ENCODE results near the gene UXT. TPM values are rescaled to one million over a fixed set of nuclear protein-coding genes. Genes with fewer than 3 reads are reported as not detected.
A peak's percentile ranks its signal among the peaks of the same experiment; 100 is the strongest.
"Not testable (repeated sequence)": the region's sequence is repeated elsewhere in the genome, so short reads cannot be mapped to it uniquely, and the experiment has no call there.

The UXT gene
- total and polyA plus RNA-seq, 3 donors from 2014 or later: 63.8 to 79.9 (median 72.0) TPM

GRCh38 chrX:47610511-47610910, 48.5 kb downstream of the UXT start:
- Histone ChIP-seq H3K27me3 (no peaks in the 10 kb centered on the region), H3K36me3 (ENCODE audit: low read depth, missing control alignments) (no peaks in the 10 kb centered on the region), H3K4me3 (no peak overlapping the region), H3K9me3 (no peaks in the 10 kb centered on the region), H3K27ac (no peak overlapping the region), H3K4me1 (no peaks in the 10 kb centered on the region)
- TF ChIP-seq POLR2A (IDR thresholded peaks at IDR 0.05) (no peak), CTCF (IDR thresholded peaks at IDR 0.05) (no peak)
- WGBS, 2 donors: 81 to 84% methylated on average over 4 of the region's 4 CpGs
- intact Hi-C loops (cut with DNase I; ENCODE audit: low total_unique reads): no loop called here
- no peak for DNase-seq

- Histone ChIP-seq H3K36me3 (ENCODE audit: low read depth, missing control alignments) (no peaks in the 10 kb centered on the region), H3K4me1 (no peaks in the 10 kb centered on the region), H3K27ac (no peak overlapping the region), H3K27me3 (no peaks in the 10 kb centered on the region), H3K4me3 (no peak overlapping the region), H3K9me3 (no peaks in the 10 kb centered on the region)
- 52 to 74% methylated on average over 8 to 9 of the region's 9 CpGs for WGBS, 2 donors
- peak; percentile 36 for DNase-seq
- intact Hi-C loops (cut with DNase I; ENCODE audit: low total_unique reads): no loop called here
- no peak for TF ChIP-seq POLR2A (IDR thresholded peaks at IDR 0.05)
- TF ChIP-seq CTCF (IDR thresholded peaks at IDR 0.05): no peak
Observed at GRCh38 chrX:47608130-47608810, 50.7 kb downstream of the UXT start.

DNA sequence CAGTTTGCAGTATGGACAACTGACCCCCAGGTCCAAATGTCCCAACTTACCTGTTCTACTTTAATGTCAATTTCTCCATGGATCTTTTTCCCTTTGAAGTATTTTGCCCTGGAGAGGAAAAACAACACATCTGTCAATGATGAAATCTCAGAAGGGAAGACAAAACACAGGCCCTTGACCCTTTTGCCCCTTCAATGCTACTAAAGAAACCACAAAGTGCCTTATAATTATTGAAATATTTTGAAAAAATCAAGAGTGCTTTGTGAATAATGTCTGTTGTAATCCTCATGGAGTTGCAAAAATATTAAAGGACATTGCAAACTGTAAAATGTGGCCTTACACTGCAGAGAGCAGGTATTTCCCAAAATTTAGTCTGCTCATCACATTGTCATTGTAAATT, 51.9 kb downstream of the UXT start:
- H3K36me3 ChIP-seq (ENCODE audit: low read depth, missing control alignments): no peaks in the 10 kb centered on the region
- TF ChIP-seq CTCF (IDR thresholded peaks at IDR 0.05): no peak
- TF ChIP-seq POLR2A (IDR thresholded peaks at IDR 0.05): no peak
- no peak overlapping the region for H3K4me3 ChIP-seq
- no peak overlapping the region for H3K27ac ChIP-seq
- H3K4me1 ChIP-seq: no peaks in the 10 kb centered on the region
- DNase-seq: no peak
- H3K9me3 ChIP-seq: no peaks in the 10 kb centered on the region
- intact Hi-C loops (cut with DNase I; ENCODE audit: low total_unique reads): no loop called here
- no peaks in the 10 kb centered on the region for H3K27me3 ChIP-seq

DNA sequence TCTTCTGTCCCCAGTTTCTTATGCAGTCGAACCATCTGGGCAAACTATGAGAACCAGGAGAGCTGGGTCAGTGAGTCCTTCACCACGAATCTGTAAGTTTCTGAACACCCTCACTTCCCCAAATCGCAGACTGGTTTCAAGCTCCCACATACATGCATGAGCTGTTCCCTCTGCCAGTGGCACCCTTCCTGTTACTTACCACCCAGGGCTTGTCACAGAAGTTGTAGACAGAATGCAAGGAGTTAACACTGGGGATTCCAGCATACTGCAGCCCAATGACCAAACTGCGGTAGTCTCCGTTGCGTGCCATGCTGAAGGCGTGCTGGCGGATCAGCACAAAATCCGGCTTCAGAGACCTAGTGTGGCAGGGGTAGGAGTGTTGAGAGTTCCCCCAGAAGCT, 54.0 kb downstream of the UXT start:
- intact Hi-C loops (cut with DNase I; ENCODE audit: low total_unique reads): no loop called here
- Histone ChIP-seq H3K27ac (no peak overlapping the region), H3K4me3 (no peak overlapping the region), H3K36me3 (ENCODE audit: low read depth, missing control alignments) (no peaks in the 10 kb centered on the region), H3K27me3 (no peaks in the 10 kb centered on the region), H3K9me3 (no peaks in the 10 kb centered on the region), H3K4me1 (no peaks in the 10 kb centered on the region)
- no peak for DNase-seq
- TF ChIP-seq CTCF (IDR thresholded peaks at IDR 0.05): no peak
- no peak for TF ChIP-seq POLR2A (IDR thresholded peaks at IDR 0.05)
- 90 to 94% methylated on average over 7 to 9 of the region's 9 CpGs for WGBS, 2 donors

DNA sequence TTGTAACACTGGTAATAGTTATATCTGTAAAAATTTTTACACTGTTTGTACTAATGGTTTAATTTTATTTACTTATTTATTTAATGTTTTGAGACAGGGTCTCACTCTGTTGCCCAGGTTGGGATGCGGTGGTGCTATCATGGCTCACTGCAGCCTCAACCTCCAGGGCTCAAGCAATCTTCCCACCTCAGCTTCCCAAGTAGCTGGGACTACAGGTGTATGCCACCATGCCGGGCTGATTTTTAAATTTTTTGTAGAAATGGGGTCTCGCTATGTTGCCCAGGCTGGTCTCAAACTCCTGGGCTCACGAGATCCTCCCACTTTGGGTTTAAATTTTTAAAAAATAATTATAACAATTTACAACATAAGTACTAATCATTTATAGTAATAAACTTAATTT, 55.9 kb downstream of the UXT start:
- H3K4me3 ChIP-seq; H3K27me3 ChIP-seq; DNase-seq; H3K4me1 ChIP-seq; H3K27ac ChIP-seq; intact Hi-C loops (cut with DNase I; ENCODE audit: low total_unique reads); H3K36me3 ChIP-seq (ENCODE audit: low read depth, missing control alignments); H3K9me3 ChIP-seq: not testable (repeated sequence)
- WGBS, 2 donors: 91 to 95% methylated on average over 4 of the region's 4 CpGs

Other genes starting within 250 kb of the UXT start
- gene ZNF41, start 176.0 kb downstream of the UXT start, total RNA-seq: 1 to 10 TPM; 8.1 to 8.3 TPM
- gene ZNF41, start 176.0 kb downstream of the UXT start, polyA plus RNA-seq (ENCODE audit: insufficient read depth, low read depth, low replicate concordance): 5.2 TPM
- gene ARAF, start 98.0 kb downstream of the UXT start, total RNA-seq: 10 to 100 TPM; 29.8 to 44.3 TPM
- gene ARAF, start 98.0 kb downstream of the UXT start, polyA plus RNA-seq (ENCODE audit: insufficient read depth, low read depth, low replicate concordance): 34.4 TPM
- gene TIMP1, start 76.7 kb downstream of the UXT start, total RNA-seq: 100 to 1,000 TPM; 535 to 995 TPM
- gene TIMP1, start 76.7 kb downstream of the UXT start, polyA plus RNA-seq (ENCODE audit: insufficient read depth, low read depth, low replicate concordance): 708 TPM
- 1 to 10 TPM; 2.8 to 3.4 TPM for gene SYN1, start 39.3 kb downstream of the UXT start, total RNA-seq
- 3.5 TPM for gene SYN1, start 39.3 kb downstream of the UXT start, polyA plus RNA-seq (ENCODE audit: insufficient read depth, low read depth, low replicate concordance)
- 1 to 10 TPM; 1.9 to 2.8 TPM for gene CFP, start 29.2 kb downstream of the UXT start, total RNA-seq
- 4.4 TPM for gene CFP, start 29.2 kb downstream of the UXT start, polyA plus RNA-seq (ENCODE audit: insufficient read depth, low read depth, low replicate concordance)
- 100 to 1,000 TPM; 102 to 114 TPM for gene ELK1, start 8.6 kb downstream of the UXT start, total RNA-seq
- gene ELK1, start 8.6 kb downstream of the UXT start, polyA plus RNA-seq (ENCODE audit: insufficient read depth, low read depth, low replicate concordance): 70.9 TPM
- gene ZNF81, start 177.7 kb upstream of the UXT start, total RNA-seq: 1 to 10 TPM; 4.7 to 6.2 TPM
- 2.8 TPM for gene ZNF81, start 177.7 kb upstream of the UXT start, polyA plus RNA-seq (ENCODE audit: insufficient read depth, low read depth, low replicate concordance)

Data from testis (tissue), 3 donors.